GM23338 (cell line): ENCODE results near the gene ADGRG6.

ENCODE experiments used
- CTCF ChIP-seq, 2 experiments: fragments of 200-600 bp in 1 of 2; sonication (generic) in 1 of 2; conservative IDR thresholded peaks; 2 replicates each; pipeline versions ENCODE4 v1.5.1 to v1.6.1; 2016 to 2017; ENCODE audit warnings: antibody characterized with exemption in 2 of 2, low read depth in 2 of 2, mild to moderate bottlenecking in 2 of 2, moderate library complexity in 1 of 2
- EZH2 ChIP-seq: fragments of 200-600 bp; sonication (generic); IDR thresholded peaks from one replicate; pipeline ENCODE4 v1.8.0; 2017; ENCODE audit warnings: antibody characterized with exemption, mild to moderate bottlenecking, low read depth; ENCODE audit not compliant: unreplicated experiment
- JUNB ChIP-seq: IDR thresholded peaks from one replicate; pipeline ENCODE4 v1.6.1; 2016; ENCODE audit warnings: antibody characterized with exemption; ENCODE audit not compliant: unreplicated experiment
- NANOG ChIP-seq: IDR thresholded peaks from 2 replicates; pipeline ENCODE4 v1.6.1; 2016; ENCODE audit warnings: antibody characterized with exemption, borderline replicate concordance
- POLR2AphosphoS5 ChIP-seq: IDR thresholded peaks from 2 replicates; pipeline ENCODE4 v1.6.1; 2016; ENCODE audit warnings: antibody characterized with exemption, low read depth
- STAT1 ChIP-seq: IDR thresholded peaks from one replicate; pipeline ENCODE4 v1.6.1; 2016; ENCODE audit warnings: antibody characterized with exemption; ENCODE audit not compliant: unreplicated experiment

GRCh38 chr6:142384519-142385254, 82.9 kb downstream of the ADGRG6 start:
- TF ChIP-seq POLR2AphosphoS5 (no peak), CTCF (conservative IDR thresholded peaks at IDR 0.05; ENCODE audit: low read depth in 2 of 2) (no peak), EZH2 (no peak), NANOG (no peak), JUNB (no peak), STAT1 (no peak)
